HG02571 (cell line): ENCODE results near the gene PLCH1.

Source experiments
- ATAC-seq: cut with Tn5 transposase; IDR thresholded peaks from one replicate; pipeline ENCODE4 v1.9.1; 2021; ENCODE audit warnings: mild to moderate bottlenecking, moderate library complexity; ENCODE audit not compliant: unreplicated experiment

PLCH1 gene

GRCh38 chr3:155390351-155390750, 354.5 kb downstream of the PLCH1 start:
- ATAC-seq, result no peak

- no peak for ATAC-seq
Observed at GRCh38 chr3:155388417-155388816, 356.5 kb downstream of the PLCH1 start.

- ATAC-seq, result no peak
Observed at GRCh38 chr3:155387571-155387970, 357.3 kb downstream of the PLCH1 start.

- ATAC-seq, result no peak
Observed at GRCh38 chr3:155386919-155387318, 358.0 kb downstream of the PLCH1 start.

- ATAC-seq, result no peak
Observed at GRCh38 chr3:155385896-155386625, 358.8 kb downstream of the PLCH1 start.

GRCh38 chr3:155382396-155383042, 362.4 kb downstream of the PLCH1 start:
- ATAC-seq, result no peak

- ATAC-seq, result no peak
Observed at GRCh38 chr3:155377847-155378246, 367.0 kb downstream of the PLCH1 start.

GRCh38 chr3:155377071-155377470, 367.8 kb downstream of the PLCH1 start:
- ATAC-seq, result no peak

- no peak for ATAC-seq
Observed at GRCh38 chr3:155372281-155372680, 372.6 kb downstream of the PLCH1 start.

- no peak for ATAC-seq
Observed at GRCh38 chr3:155370764-155371503, 373.9 kb downstream of the PLCH1 start.

- no peak for ATAC-seq
Observed at GRCh38 chr3:155370198-155370597, 374.7 kb downstream of the PLCH1 start.

GRCh38 chr3:155369735-155370134, 375.1 kb downstream of the PLCH1 start:
- no peak for ATAC-seq

- ATAC-seq, result no peak
Observed at GRCh38 chr3:155369244-155369643, 375.6 kb downstream of the PLCH1 start.

- no peak for ATAC-seq
Observed at GRCh38 chr3:155368786-155369185, 376.1 kb downstream of the PLCH1 start.

GRCh38 chr3:155367506-155367905, 377.4 kb downstream of the PLCH1 start:
- no peak for ATAC-seq

GRCh38 chr3:155365178-155365783, 379.6 kb downstream of the PLCH1 start:
- ATAC-seq, result no peak

- no peak for ATAC-seq
Observed at GRCh38 chr3:155364492-155364891, 380.4 kb downstream of the PLCH1 start.

GRCh38 chr3:155363690-155364070, 381.2 kb downstream of the PLCH1 start:
- ATAC-seq, result no peak

- ATAC-seq, result no peak
Observed at GRCh38 chr3:155362808-155363689, 381.8 kb downstream of the PLCH1 start.

- no peak for ATAC-seq
Observed at GRCh38 chr3:155360281-155360680, 384.6 kb downstream of the PLCH1 start.
